Measurements from ENCODE around the gene TPRG1L. TPM values are rescaled to one million over a fixed set of nuclear protein-coding genes. Genes with fewer than 3 reads are reported as not detected.

The TPRG1L gene
- total RNA-seq, 1 donor, result 19.4 TPM

GRCh38 chr1:3609016-3609768 lies 15.6 kb upstream of the TPRG1L start:
- no peak for TF ChIP-seq CTCF (IDR thresholded peaks at IDR 0.05; ENCODE audit: insufficient read depth, low read depth, low read length)
- DNase-seq (ENCODE audit: low read depth), result no peak
- no peak overlapping the region for H3K4me3 ChIP-seq (ENCODE audit: low read depth, low read length)

- no peak for DNase-seq (ENCODE audit: low read depth)
- TF ChIP-seq CTCF (IDR thresholded peaks at IDR 0.05; ENCODE audit: insufficient read depth, low read depth, low read length), result no peak
- H3K4me3 ChIP-seq (ENCODE audit: low read depth, low read length), result no peak overlapping the region
Observed at GRCh38 chr1:3609769-3610526, 14.9 kb upstream of the TPRG1L start.

GRCh38 chr1:3610527-3611169 lies 14.2 kb upstream of the TPRG1L start:
- no peak for TF ChIP-seq CTCF (IDR thresholded peaks at IDR 0.05; ENCODE audit: insufficient read depth, low read depth, low read length)
- no peak for DNase-seq (ENCODE audit: low read depth)
- H3K4me3 ChIP-seq (ENCODE audit: low read depth, low read length), result peak overlapping the region; percentile 41

GRCh38 chr1:3611170-3612019 lies 13.4 kb upstream of the TPRG1L start, which contains the start of gene MEGF6:
TSS of gene MEGF6 (minus strand) at chr1:3611508. CDS start at chr1:3611268, 240 bp downstream.
- DNase-seq (ENCODE audit: low read depth), result peak; percentile 36
- TF ChIP-seq CTCF (IDR thresholded peaks at IDR 0.05; ENCODE audit: insufficient read depth, low read depth, low read length), result no peak
- peak within 1 kb of the TSS; percentile 48 for H3K4me3 ChIP-seq (ENCODE audit: low read depth, low read length)

GRCh38 chr1:3612123-3612522 lies 12.7 kb upstream of the TPRG1L start:
- DNase-seq (ENCODE audit: low read depth), result no peak
- no peak for TF ChIP-seq CTCF (IDR thresholded peaks at IDR 0.05; ENCODE audit: insufficient read depth, low read depth, low read length)

More at GRCh38 chr1:3612123-3612522, 12.7 kb upstream of the TPRG1L start:
- H3K4me3 ChIP-seq (ENCODE audit: low read depth, low read length), result peak overlapping the region; percentile 48
